OCI-LY7 (cell line): ENCODE results near the gene CACNA1B.

Experiments used
- CTCF ChIP-seq: fragments of 200-600 bp; sonication (generic); conservative IDR thresholded peaks from 2 replicates; pipeline ENCODE4 v1.5.1; 2014; ENCODE audit warnings: mild to moderate bottlenecking, antibody characterized with exemption, low read length, moderate library complexity, mixed read lengths
- EZH2phosphoT487 ChIP-seq: fragments of 200-600 bp; sonication (generic); IDR thresholded peaks from 2 replicates; pipeline ENCODE4 v1.6.1; 2018; ENCODE audit warnings: low read depth, borderline replicate concordance, mild to moderate bottlenecking, mixed run types, antibody characterized with exemption, low read length, moderate library complexity, mixed read lengths

GRCh38 chr9:138119202-138120027 lies 241.8 kb downstream of the CACNA1B start:
- TF ChIP-seq CTCF (no peak), EZH2phosphoT487 (no peak)
